HEK293T (cell line): Measurements from ENCODE around the gene COL11A1.

ENCODE experiments used
- ARNT ChIP-seq: fragments of 450-650 bp; IDR thresholded peaks from 2 replicates; pipeline ENCODE4 v1.6.1; 2017; ENCODE audit warnings: mild to moderate bottlenecking
- BHLHE40 ChIP-seq: fragments of 450-650 bp; IDR thresholded peaks from 2 replicates; pipeline ENCODE4 v1.6.1; 2016; ENCODE audit warnings: mild to moderate bottlenecking, moderate library complexity, borderline replicate concordance
- ELF4 ChIP-seq: fragments of 450-650 bp; IDR thresholded peaks from 2 replicates; pipeline ENCODE4 v1.6.1; 2017; ENCODE audit warnings: antibody characterized with exemption
- FOXA1 ChIP-seq: fragments of 450-650 bp; IDR thresholded peaks from 2 replicates; pipeline ENCODE4 v1.6.1; 2016; ENCODE audit warnings: mild to moderate bottlenecking
- FOXK2 ChIP-seq: fragments of 450-650 bp; IDR thresholded peaks from 2 replicates; pipeline ENCODE4 v1.6.1; 2016; ENCODE audit warnings: mild to moderate bottlenecking
- FOXM1 ChIP-seq: fragments of 450-650 bp; IDR thresholded peaks from 2 replicates; pipeline ENCODE4 v1.6.1; 2017; ENCODE audit warnings: mild to moderate bottlenecking, borderline replicate concordance
- HDGF ChIP-seq: fragments of 450-650 bp; IDR thresholded peaks from 2 replicates; pipeline ENCODE4 v1.6.1; 2017; ENCODE audit warnings: antibody characterized with exemption, borderline replicate concordance
- L3MBTL2 ChIP-seq: fragments of 450-650 bp; conservative IDR thresholded peaks from 2 replicates; pipeline ENCODE4 v1.6.1; 2016; ENCODE audit warnings: mild to moderate bottlenecking
- NFRKB ChIP-seq: fragments of 450-650 bp; IDR thresholded peaks from 2 replicates; pipeline ENCODE4 v1.6.1; 2016; ENCODE audit warnings: mild to moderate bottlenecking, moderate library complexity
- SP1 ChIP-seq: fragments of 450-650 bp; IDR thresholded peaks from 2 replicates; pipeline ENCODE4 v1.6.1; 2017
- SUZ12 ChIP-seq: fragments of 450-650 bp; IDR thresholded peaks from 2 replicates; pipeline ENCODE4 v1.6.1; 2016; ENCODE audit warnings: mild to moderate bottlenecking
- TARDBP ChIP-seq: fragments of 450-650 bp; IDR thresholded peaks from 2 replicates; pipeline ENCODE4 v1.6.1; 2016
- ZNF384 ChIP-seq: fragments of 450-650 bp; IDR thresholded peaks from 2 replicates; pipeline ENCODE4 v1.6.1; 2016
- TF ChIP-seq, protein P1 (sequence below): fragments of 450-650 bp; IDR thresholded peaks from 2 replicates; pipeline ENCODE4 v1.6.1; 2016

DNA sequence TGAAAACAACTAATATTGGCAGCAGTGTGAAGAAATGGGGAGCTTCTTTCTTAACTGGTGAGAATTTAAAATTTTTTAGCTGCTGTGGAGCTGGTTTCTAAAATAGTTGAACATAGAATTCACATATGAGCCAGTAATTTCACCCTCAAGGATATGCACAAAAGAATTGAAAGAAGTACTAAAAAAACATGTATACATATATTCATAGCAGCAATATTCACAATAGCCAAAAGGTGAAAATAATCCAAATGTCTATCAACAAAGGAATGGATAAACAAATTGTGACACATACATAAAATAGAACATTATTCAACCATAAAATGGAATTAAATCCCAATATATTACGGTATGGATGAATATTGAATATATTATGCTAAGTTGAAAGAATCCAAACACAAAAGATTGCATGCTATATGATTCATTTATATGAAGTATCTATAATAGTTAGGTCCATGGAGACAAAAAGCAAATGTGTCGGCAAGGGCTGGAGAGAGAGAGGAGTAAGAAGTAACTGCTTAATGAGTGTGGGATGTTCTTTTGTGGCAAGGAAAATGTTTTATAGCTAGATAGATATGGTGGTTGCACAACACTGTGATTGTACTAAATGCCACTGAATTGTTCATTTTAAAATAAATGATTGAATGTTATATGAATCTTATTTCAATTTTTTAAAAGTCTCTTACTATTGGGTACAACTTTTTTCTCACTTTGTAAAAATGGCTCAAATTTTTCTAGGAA, 14.8 kb upstream of the COL11A1 start:
- TF ChIP-seq FOXM1 (no peak), NFRKB (no peak), BHLHE40 (no peak), ZNF384 (no peak), ELF4 (no peak), SUZ12 (no peak), TARDBP (no peak), HDGF (no peak), SP1 (no peak), ARNT (no peak), FOXK2 (no peak), FOXA1 (no peak), L3MBTL2 (no peak)
- TF ChIP-seq, protein P1, sequence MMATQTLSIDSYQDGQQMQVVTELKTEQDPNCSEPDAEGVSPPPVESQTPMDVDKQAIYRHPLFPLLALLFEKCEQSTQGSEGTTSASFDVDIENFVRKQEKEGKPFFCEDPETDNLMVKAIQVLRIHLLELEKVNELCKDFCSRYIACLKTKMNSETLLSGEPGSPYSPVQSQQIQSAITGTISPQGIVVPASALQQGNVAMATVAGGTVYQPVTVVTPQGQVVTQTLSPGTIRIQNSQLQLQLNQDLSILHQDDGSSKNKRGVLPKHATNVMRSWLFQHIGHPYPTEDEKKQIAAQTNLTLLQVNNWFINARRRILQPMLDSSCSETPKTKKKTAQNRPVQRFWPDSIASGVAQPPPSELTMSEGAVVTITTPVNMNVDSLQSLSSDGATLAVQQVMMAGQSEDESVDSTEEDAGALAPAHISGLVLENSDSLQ: no peak
